ENCODE results near the gene IFRD1. TPM values are rescaled to one million over a fixed set of nuclear protein-coding genes. Genes with fewer than 3 reads are reported as not detected.

Gene IFRD1
- total RNA-seq, 2 donors from 2014 or later = 269 to 276 TPM

DNA sequence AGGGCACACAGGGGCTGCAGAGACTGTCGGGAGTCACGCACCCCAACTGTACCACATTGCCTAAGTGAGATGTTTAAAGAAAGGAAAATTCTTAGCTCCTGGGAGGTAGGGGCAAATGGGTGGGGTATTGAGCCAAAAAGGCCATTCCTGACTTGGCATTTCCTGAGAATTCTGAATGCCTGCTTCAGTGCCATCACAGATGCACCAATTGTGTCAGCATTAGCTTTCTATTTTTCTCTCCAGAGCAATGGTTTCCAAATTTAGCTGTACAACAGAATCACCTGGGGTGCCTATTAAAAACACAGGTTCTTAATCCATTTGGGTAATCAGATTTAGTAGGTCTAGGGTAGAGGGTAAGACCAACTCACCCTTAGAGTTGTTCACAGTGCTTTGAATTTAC, 73.6 kb downstream of the IFRD1 start:
- Mint-ChIP-seq H3K27ac (no peak overlapping the region), H3K36me3 (ENCODE audit: low read depth) (peaks cover 3% of the 10 kb centered on the region), H3K27me3 (peaks cover 39% of the 10 kb centered on the region), H3K4me3 (no peak overlapping the region), H3K4me1 (no peaks in the 10 kb centered on the region)
- DNase-seq = no peak
- H3K9me3 ChIP-seq (ENCODE audit: control insufficient read depth, low read length, poor library complexity, severe bottlenecking) = no peaks in the 10 kb centered on the region
- no peak for ATAC-seq

Other genes with a start within 250 kb of the IFRD1 start
- gene DOCK4, start 244.1 kb upstream of the IFRD1 start, total RNA-seq = under 1 TPM; 0.18 to 0.57 TPM
- gene ZNF277, start 243.8 kb upstream of the IFRD1 start, total RNA-seq = 10 to 100 TPM; 25.7 to 28.8 TPM
- gene LSMEM1, start 30.5 kb downstream of the IFRD1 start, total RNA-seq = 1 to 10 TPM; 7.5 to 8.9 TPM